GM18873 (cell line): Measurements from ENCODE around the gene RAPGEF4.

Source experiments
- ATAC-seq: cut with Tn5 transposase; IDR thresholded peaks from one replicate; pipeline ENCODE4 v1.9.1; 2021; ENCODE audit warnings: mild to moderate bottlenecking, moderate library complexity, moderate number of reproducible peaks; ENCODE audit not compliant: unreplicated experiment, low FRiP score

RAPGEF4 gene

GRCh38 chr2:172991031-172991430 lies 255.4 kb downstream of the RAPGEF4 start:
- ATAC-seq, result no peak

DNA sequence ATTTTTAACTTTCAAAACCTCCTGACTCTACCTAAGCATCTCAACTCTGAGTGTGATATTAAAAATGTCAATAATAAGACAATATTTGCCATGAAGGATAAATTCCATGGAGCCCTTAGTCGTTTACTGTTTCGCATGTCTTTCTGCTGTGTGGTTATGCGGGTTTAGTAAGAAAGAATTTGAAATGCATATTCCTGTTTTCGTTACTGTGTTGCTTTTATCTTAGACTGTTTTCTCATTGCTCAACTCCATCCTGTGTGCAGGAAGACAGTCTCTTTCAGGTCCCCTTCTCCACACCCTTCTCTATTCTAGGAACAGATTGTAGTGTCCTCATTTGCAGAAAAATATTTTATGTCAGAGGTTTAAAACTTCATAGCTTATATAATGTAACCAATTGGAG lies 257.5 kb downstream of the RAPGEF4 start:
- ATAC-seq, result no peak

DNA sequence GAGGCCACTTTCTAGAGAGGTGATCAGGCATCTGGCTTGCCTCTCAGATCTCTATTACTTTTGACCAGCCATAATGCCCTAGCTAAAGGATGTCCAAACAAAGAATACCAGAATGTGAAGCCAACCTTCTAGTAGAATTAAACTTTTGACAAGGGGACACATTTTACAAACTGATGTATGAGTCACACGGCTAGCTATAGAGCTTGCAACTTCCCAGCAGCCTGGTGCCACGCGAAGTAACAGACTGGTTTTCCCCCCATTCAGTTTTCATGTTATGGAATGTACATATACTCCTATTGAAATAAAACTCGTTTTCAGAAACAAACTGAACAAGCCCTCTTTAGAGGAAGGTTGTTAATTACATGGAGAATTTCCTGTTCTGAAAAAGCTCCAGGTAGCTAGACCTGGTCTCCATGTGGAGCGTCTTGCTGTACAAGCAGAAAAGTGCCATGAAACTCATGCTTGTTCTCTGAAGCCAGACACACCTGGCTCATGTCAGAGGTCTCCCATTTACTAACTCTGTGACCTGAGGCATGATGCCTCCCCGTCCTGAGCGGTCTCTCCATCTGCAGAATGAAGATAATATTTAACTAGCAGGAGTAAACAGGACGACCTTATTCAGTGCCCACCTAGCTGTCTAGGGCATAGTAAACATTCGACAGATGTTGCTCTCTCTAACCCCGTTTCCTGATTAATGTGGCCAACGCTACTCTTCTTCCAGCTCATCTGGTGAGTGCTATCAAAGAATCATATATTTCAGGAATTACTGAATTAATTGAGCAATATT lies 258.5 kb downstream of the RAPGEF4 start:
- ATAC-seq, result no peak

GRCh38 chr2:172994864-172995263 lies 259.2 kb downstream of the RAPGEF4 start:
- ATAC-seq, result no peak

DNA sequence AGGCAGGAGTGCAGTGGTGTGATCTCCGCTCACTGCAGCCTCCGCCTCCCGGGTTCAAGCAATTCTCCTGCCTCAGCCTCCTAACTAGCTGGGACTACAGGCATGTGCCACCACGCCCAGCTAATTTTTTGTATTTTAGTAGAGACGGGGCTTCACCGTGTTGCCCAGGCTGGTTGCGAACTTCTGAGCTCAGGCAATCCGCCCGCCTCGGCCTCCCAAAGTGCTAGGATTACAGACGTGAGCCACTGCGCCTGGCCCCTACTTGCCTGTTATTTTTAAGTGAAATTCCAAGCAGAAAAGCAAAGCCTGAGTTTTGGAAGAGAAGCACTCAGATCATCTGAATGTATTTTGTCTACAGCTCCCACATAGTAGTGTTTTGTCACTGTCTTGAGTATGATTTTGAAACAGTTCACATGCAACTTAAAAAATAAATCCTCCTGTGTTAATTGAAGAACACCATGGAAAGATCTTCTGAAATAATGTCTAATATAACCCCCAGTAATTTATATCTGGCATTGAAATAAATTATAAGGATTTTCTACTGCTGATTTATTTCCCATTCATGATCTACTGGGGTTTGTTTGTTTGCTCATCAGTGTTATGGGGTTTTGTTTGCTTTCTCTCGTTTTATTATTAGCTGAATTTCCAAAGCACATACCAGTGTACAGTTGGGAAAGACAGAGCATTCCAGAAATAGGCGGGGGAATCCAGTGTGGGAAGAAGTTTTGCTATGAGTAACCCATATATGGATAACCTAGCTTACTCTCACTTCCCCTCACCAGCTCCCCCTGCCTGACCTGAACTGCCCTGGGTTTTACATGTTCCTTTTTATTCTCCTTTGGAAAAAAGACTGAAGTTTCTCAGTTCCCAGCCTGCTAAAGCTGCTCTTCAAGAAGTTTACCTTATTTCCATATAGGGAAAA lies 259.9 kb downstream of the RAPGEF4 start:
- ATAC-seq, result no peak

DNA sequence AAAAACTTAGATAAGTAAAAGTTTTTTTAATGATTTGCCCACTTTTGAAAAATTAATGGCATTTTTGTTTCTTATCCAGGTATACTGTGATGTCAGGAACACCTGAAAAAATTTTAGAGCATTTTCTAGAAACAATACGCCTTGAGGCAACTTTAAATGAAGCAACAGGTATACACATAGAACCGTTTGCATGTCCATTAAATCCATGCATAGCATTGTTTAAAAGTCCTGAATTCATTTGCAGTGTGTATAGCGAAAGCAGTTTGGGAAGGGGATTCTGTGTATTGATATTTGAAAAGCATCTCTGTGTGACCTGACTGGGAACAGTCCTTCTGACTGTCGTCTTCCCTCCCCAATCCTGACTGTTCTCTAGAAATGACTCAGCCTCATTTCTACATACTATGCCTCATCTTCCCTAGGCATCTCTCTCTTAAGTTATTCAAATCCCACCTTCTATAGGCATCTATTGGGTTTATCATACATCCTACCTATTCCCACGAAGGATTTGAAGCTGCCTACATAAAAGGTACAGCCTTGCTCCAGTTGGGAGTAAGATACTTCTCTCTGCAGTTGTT lies 260.8 kb downstream of the RAPGEF4 start:
- ATAC-seq, result no peak

DNA sequence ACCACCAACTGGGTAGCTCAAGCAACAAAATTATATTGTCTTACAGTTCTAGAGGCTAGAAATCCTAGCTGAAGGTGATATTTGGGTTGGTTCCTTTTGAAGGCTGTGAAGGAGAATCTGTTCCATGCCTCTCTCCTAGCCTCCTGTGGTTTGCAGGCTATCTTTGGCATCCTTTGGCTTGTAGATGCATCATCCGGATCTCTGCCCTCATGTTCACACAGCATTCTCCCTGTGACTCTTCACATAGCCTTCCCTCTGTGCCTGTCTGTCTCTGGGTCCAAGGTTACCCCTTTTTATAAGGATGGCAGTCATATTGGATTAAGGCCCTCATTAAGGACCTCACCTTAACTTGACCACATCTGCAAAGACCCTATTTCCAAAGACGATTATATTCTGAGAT lies 261.4 kb downstream of the RAPGEF4 start:
- no peak for ATAC-seq

DNA sequence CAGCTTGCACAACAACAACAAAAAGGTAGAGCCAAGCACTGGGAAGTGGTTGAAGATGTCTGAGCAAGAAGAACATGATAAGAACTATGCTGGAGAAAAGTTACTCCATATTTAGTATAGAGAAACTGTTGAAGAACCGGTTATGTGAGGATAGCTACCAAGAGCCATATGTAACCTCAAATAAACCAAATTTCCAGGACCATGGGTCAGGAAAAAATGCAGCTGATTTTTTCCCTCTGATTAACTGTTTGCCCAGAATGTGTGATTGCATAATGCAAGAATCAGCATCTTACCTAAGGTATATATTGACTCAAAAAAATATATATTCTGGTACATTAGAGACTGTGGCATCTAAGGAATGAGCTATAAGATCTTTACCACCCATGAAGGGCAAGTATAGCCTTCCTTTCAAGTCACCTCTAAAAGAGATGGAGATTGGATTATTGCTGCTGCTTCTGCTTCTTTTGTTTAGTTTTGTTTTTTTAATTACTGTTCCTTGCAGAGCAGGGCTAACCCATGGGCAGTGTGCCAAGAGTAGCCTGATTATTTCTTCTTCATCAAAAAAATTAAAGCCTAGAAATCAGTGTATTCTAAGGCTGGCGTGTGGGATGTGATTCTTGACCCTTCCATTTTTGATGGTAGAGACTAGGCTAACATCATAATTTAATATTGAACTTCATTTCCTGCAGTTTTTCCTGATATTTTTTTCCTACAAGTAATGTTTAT lies 263.1 kb downstream of the RAPGEF4 start:
- no peak for ATAC-seq

GRCh38 chr2:172999641-173000386 lies 264.2 kb downstream of the RAPGEF4 start:
- ATAC-seq, result no peak

DNA sequence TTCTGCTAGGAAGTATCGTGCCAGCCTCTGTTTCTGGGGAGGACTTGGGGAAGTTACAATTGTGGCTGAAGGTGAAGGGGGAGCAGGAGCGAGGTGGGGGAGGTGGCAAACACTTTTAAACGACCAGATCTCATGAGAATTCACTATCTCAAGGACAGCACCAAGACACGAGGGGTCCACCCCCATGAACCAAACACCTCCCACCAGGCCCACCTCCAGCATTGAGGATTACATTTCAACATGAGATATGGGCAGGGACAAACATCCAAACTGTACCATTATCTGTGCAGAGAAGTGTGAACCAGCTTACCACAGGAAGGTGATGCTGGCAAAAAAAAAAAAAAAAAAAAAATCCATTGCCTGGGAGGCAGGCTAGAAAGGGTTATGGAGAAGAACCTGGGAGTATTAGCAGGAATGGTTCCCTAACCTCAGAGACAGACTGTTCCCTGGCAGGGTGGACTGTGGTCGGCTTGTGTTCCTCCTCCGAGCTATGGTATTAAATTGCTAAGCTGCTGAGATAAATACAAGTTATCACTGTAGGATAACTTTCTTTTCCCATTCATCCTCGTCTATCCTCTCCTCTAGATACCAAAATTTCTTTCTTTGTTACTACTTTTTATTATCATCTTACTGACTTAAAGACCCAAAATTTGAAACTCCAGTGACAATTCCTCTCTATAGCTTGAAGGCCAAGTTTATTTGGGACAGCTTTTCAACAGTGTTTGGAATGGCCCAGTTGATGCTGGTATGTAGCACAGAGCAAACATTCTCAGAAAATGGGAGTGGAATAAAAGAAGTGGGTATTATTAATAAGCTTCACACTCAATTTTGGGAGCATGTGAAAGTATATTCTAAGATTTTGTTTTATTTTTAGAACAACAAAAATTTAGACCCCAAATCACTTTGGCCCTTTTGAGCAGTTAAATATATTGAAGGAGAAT lies 266.3 kb downstream of the RAPGEF4 start:
- ATAC-seq, result no peak

DNA sequence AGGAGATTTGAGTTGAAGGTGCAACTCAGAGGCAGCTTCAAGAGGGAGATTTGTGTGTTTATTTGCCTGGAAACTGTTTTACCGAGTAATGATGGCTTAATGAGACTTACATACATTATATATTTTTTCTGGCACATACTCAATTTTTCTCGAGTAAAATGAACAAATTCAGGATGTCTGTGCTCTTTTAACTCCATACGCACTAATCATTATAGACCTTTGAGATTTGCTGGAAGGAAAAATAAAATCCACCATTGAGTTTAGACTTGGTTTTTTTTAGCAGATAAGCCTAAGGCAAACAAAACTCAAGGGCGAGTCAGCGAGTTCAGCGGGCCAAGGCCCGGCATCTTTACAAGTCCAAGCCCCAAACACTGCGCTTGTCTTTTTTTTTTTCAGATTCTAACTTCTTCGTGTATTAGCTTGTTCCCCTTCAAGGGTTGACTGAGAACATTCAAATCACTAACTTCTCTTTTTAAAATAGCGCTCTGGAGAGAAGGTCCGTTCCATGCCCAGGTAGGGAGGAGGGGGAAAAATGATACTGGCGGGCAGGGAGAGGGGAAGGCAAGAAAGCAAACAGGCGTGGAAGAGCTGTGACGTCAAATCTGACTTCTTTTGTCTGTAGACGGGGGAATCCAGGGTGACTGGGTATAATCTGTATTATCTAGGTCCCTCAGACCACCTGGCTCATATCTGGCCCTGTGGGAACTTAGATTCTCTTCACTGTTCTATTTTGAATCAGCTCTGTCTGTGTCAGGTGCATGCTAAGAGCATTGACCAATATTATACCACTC lies 267.3 kb downstream of the RAPGEF4 start:
- ATAC-seq, result no peak

DNA sequence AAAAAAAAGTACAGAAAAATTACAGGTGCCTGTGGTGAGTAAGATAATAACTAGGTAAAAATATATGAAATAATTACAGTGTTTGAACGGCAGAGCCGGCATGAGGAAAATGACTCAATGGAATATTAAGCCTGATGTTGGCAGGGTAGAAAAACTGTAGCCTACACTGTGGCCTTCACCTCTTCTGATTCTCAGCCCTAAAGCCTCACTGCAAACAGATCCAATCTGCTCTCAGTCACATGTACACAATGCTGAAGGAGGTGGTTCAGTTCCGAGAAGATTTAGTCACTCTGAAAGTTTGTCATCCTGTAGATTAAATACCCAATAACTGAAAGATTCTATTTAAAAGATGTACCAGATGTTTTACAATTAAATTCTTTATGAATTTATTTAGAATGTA lies 273.1 kb downstream of the RAPGEF4 start:
- no peak for ATAC-seq

DNA sequence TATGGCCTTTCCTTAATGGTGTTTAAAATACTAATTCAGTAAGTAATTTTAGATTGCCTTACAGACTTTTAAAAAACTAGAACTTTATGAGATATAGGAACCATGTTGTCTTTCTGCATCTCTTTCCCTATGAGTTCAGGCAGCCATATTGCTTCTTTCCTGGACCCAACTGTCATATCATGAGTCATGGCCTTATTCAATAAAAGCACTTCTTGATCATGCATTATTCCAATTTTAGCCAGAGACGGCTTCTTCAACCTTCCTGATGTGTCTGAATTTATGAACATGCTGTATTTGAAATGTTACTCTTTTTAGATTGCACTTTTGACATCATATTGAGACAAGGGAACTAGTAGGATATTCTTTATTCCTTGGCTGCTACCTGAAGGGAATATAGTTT lies 274.6 kb downstream of the RAPGEF4 start:
- ATAC-seq, result no peak

- no peak for ATAC-seq
These were observed 280.8 kb downstream of the RAPGEF4 start for GRCh38 chr2:173016451-173016850.

- no peak for ATAC-seq
These were observed 282.2 kb downstream of the RAPGEF4 start for GRCh38 chr2:173017646-173018420.

GRCh38 chr2:173019755-173020154 lies 284.1 kb downstream of the RAPGEF4 start:
- ATAC-seq, result no peak

DNA sequence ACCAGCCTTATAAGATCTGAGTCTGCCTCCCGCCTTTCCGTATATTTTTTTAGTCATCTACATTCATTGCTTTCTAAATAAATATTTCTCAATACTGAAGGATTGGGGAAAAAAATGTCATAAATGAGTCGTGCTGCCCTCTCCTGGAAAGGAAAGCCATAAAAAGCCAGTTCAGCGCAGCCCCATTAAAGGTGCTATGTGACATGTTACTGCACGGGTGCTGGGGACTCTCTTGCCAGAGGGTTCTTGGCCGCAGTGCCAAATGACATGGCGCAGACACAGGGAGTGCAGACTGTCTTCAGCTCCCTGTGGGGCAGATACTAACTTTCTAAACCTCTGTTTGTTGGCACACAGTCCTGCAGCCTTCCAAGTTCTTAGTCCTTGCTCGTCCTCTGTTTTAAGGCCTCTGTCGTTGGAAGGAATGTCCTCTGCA lies 286.3 kb downstream of the RAPGEF4 start:
- ATAC-seq, result no peak
